NCI-H2029 (cell line): ENCODE data around the gene RAB43.

Experiments used
- DNase-seq: peaks from one replicate; lab custom pipeline; 2025; lab: John Stamatoyannopoulos, UW

RAB43 gene

GRCh38 chr3:129038121-129038855 is 83.3 kb downstream of the RAB43 start:
- DNase-seq = no peak
